Ovary (tissue), 9 donors: ENCODE measurements around the gene PMM2. TPM values are rescaled to one million over a fixed set of nuclear protein-coding genes. Genes with fewer than 3 reads are reported as not detected.
A peak's percentile ranks its signal among the peaks of the same experiment; 100 is the strongest.

Experiments used
- DNase-seq, 5 donors: peaks; one replicate each; pipeline ENCODE4 v3.0.0-alpha.2; 2019 to 2020
- H3K27ac ChIP-seq, 2 donors: fragments of 200-600 bp; one replicate each; pipeline versions ENCODE4 v1.5.1 to v1.8.0; 2019 to 2022
- H3K27me3 ChIP-seq: fragments of 200-600 bp; one replicate; pipeline ENCODE4 v1.8.0; 2022
- H3K36me3 ChIP-seq: fragments of 200-600 bp; sonication (generic); one replicate; pipeline ENCODE4 v1.5.1; 2019
- H3K4me1 ChIP-seq: one replicate; pipeline ENCODE4 v1.8.1; 2013; ENCODE audit warnings: mild to moderate bottlenecking, moderate library complexity; ENCODE audit not compliant: insufficient read depth
- H3K4me3 ChIP-seq: fragments of 200-600 bp; sonication (generic); one replicate; pipeline ENCODE4 v1.5.1; 2017
- H3K9me3 ChIP-seq, 2 donors: fragments of 200-600 bp in 1 of 2; sonication (generic) in 1 of 2; one replicate each; pipeline versions ENCODE4 v1.5.1 to v1.8.1; 2013 to 2019; ENCODE audit warnings: mild to moderate bottlenecking in 1 of 2, moderate library complexity in 1 of 2
- EP300 ChIP-seq: sonication (generic); formaldehyde crosslinking; IDR thresholded peaks from one replicate; pipeline ENCODE4 v1.6.1; 2017; ENCODE audit warnings: antibody characterized with exemption
- POLR2A ChIP-seq: fragments of 450-650 bp; IDR thresholded peaks from one replicate; pipeline ENCODE4 v1.6.1; 2017; ENCODE audit warnings: antibody characterized with exemption, mild to moderate bottlenecking, moderate library complexity
- WGBS, 3 donors: extraction: QIAGEN DNeasy Blood & Tissue Kit in 1 of 3; methylation state at CpG; one replicate each; pipeline versions ENCODE4 v1.1.5 to v1.1.7; 2013 to 2017; 5-methylcytosine and 5-hydroxymethylcytosine counted together
- intact Hi-C, 4 donors: fragments of 100-400 bp; cut with DNase I; formaldehyde crosslinking; loops; one replicate each; pipeline versions ENCODE4 v1.11.0 to v1.15.1; 2022 to 2023
- polyA plus RNA-seq, 2 donors: library from polyadenylated mRNA; stranded (reverse); fragments of 200-250 nt in 1 of 2; fragments of 350-450 nt in 1 of 2; fragmentation: Illumina TruSeq in 1 of 2; extraction: RNeasy Lipid Tissue Mini Kit (QIAGEN cat#74804) in 1 of 2; gene quantifications; one replicate each; pipeline ENCODE4 v1.2.3, GENCODE V29; 2013 to 2014
- total RNA-seq, 7 donors: library from RNA; depleted of rRNA in 2 of 7; stranded (reverse); fragments of >200 nt in 2 of 7; fragmentation: NEBNext Ultra II Directional in 3 of 7; extraction: Animal tissue kit (Norgen Biotek cat#: 25700) in 3 of 7; gene quantifications; one replicate each; pipeline versions ENCODE4 v1.1.0 to v1.2.4, GENCODE V29; 2016 to 2023
- TF ChIP-seq, protein P1 (sequence below), 3 donors: fragments of 450-650 bp in 2 of 3; fragments of 200-600 bp in 1 of 3; IDR thresholded peaks; one replicate each; pipeline versions ENCODE4 v1.5.1 to v1.8.0; 2016 to 2022; ENCODE audit warnings: antibody characterized with exemption in 3 of 3, mild to moderate bottlenecking in 1 of 3
- donor health status: DM: no; HTN: no; CAD: no; lungs with moderate emphysema.
- donor health status: DM: no; HTN: no; CAD: no.
- donor health status: Bipolar disorder and iron deficiency.
- donor health status: DM: yes; HTN: yes; CAD: no.
- donor health status: DM: no; HTN: no; CAD: no.
- donor health status: DM: yes; HTN: yes; CAD: no.

PMM2 gene
- total and polyA plus RNA-seq, 9 donors = 9.6 to 38.6 (median 23.1) TPM

DNA sequence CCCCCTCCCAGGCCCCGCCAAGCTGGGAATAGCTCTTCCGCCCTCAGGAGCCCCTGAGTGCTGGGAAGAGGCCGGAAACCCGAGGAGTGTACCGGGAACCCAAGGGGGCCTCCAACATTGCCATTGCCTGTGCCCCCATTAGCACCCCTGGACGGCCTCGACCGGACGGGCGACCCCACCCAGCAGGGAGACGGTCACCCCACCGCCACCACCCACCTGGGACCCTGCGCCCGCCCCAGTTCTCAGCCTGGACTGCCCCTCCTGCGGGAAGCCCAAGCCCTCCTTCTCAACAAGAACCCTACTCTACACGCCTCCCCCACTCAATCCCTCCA, 69.2 kb downstream of the PMM2 start:
- WGBS, 3 donors = 1 to 6% (median 5%) methylated on average over 16 of the region's 16 CpGs
- intact Hi-C loops = loop anchor here in 1 of 4 donors (5.0 kb wide), 1 partner anchor 240 kb away; no protein-coding TSS in a partner anchor

DNA sequence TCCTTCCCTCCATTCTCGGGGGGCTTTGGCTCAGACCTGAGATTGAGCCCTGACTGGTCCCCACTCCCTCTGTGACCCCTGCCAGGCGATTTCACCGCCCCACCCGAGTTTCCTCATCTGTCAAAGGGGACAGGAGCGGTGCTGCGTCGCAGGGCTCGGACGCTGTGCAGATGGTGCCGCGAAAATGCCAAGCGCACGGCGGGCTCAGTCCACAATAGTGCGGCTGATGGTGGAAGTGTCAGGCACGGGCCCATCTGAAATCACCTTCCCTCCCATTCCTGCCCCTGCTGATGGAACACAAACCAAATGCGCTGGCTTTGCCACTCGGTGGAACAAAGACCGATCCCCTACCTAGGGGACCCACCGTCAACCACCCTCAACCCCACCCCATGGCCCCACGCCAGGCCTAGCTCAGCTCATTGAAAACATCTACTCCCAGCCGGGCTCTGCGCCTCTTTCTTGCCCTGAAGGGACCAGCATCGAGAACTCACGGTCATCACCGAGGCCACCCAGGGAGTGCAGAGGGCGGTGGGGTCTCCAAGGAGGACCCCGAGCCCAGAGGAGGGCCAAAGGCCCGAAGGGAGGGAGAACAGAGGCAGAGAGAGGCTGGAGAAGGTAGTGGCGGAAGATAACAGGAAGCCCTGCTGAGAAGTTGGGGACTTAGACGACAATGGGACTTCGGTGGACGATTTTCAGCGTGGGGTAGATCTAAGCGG, 69.7 kb downstream of the PMM2 start:
- H3K9me3 ChIP-seq = no peaks in the 10 kb centered on the region
- H3K36me3 ChIP-seq = no peaks in the 10 kb centered on the region
- peak; percentile 72 to 81 (median 78) for DNase-seq
- intact Hi-C loops = loop anchor here in 1 of 4 donors (5.0 kb wide), 1 partner anchor 240 kb away; no protein-coding TSS in a partner anchor
- H3K27ac ChIP-seq = peak overlapping the region; percentile 77 to 88
- TF ChIP-seq EP300 (no peak), POLR2A (no peak)
- TF ChIP-seq, protein P1, sequence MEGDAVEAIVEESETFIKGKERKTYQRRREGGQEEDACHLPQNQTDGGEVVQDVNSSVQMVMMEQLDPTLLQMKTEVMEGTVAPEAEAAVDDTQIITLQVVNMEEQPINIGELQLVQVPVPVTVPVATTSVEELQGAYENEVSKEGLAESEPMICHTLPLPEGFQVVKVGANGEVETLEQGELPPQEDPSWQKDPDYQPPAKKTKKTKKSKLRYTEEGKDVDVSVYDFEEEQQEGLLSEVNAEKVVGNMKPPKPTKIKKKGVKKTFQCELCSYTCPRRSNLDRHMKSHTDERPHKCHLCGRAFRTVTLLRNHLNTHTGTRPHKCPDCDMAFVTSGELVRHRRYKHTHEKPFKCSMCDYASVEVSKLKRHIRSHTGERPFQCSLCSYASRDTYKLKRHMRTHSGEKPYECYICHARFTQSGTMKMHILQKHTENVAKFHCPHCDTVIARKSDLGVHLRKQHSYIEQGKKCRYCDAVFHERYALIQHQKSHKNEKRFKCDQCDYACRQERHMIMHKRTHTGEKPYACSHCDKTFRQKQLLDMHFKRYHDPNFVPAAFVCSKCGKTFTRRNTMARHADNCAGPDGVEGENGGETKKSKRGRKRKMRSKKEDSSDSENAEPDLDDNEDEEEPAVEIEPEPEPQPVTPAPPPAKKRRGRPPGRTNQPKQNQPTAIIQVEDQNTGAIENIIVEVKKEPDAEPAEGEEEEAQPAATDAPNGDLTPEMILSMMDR (IDR thresholded peaks at IDR 0.05) = no peak
- peaks cover 21% of the 10 kb centered on the region for H3K4me1 ChIP-seq
- 1 to 2% (median 2%) methylated on average over 35 of the region's 35 CpGs for WGBS, 3 donors
- no peaks in the 10 kb centered on the region for H3K27me3 ChIP-seq
- peak overlapping the region; percentile 81 for H3K4me3 ChIP-seq

More for the DNA sequence above, 69.2 kb downstream of the PMM2 start:
- peak overlapping the region; percentile 81 for H3K4me3 ChIP-seq
- peaks cover 23% of the 10 kb centered on the region for H3K4me1 ChIP-seq
- no peaks in the 10 kb centered on the region for H3K9me3 ChIP-seq
- H3K27ac ChIP-seq = peak overlapping the region; percentile 77 to 88
- H3K36me3 ChIP-seq = no peaks in the 10 kb centered on the region
- DNase-seq = peak in 3 of 5 donors; percentile 35 to 59 (median 55)
- TF ChIP-seq, protein P1 (IDR thresholded peaks at IDR 0.05) = no peak
- H3K27me3 ChIP-seq = no peaks in the 10 kb centered on the region

DNA sequence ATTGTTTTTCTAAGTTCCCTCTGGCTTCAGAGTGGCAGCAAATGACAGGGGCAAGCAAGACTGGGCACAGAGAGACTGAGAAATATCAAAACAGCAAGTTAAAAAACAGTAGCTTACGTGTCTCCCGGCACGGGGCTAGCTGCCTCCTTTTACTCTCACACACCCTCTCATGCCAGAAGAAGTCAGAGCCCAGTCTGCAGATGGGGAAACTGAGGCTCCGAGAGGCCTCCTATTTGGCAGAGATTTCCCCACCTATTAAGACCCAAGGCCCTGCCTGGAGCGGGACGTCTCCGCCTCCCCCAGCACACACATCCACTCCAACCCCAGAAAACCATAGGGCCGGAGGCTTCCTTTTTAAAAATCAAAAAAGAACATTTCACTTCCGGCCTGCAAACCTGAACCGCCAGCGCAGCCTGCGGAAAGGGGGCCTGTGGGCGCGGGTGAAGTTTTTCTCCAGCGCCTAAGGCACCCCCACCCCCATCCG, 70.3 kb downstream of the PMM2 start:
- H3K4me1 ChIP-seq = peaks cover 21% of the 10 kb centered on the region
- H3K4me3 ChIP-seq = peak overlapping the region; percentile 81
- no peaks in the 10 kb centered on the region for H3K27me3 ChIP-seq
- TF ChIP-seq EP300 (no peak), POLR2A (no peak)
- TF ChIP-seq, protein P1 (IDR thresholded peaks at IDR 0.05) = no peak
- peak in 1 of 5 donors; percentile 49 for DNase-seq
- 0 to 1% (median 0%) methylated on average over 16 of the region's 16 CpGs for WGBS, 3 donors
- peak overlapping the region; percentile 77 to 88 for H3K27ac ChIP-seq
- no peaks in the 10 kb centered on the region for H3K9me3 ChIP-seq
- no peaks in the 10 kb centered on the region for H3K36me3 ChIP-seq
- intact Hi-C loops = loop anchor here in 1 of 4 donors (5.0 kb wide), 1 partner anchor 239 kb away; no protein-coding TSS in a partner anchor

DNA sequence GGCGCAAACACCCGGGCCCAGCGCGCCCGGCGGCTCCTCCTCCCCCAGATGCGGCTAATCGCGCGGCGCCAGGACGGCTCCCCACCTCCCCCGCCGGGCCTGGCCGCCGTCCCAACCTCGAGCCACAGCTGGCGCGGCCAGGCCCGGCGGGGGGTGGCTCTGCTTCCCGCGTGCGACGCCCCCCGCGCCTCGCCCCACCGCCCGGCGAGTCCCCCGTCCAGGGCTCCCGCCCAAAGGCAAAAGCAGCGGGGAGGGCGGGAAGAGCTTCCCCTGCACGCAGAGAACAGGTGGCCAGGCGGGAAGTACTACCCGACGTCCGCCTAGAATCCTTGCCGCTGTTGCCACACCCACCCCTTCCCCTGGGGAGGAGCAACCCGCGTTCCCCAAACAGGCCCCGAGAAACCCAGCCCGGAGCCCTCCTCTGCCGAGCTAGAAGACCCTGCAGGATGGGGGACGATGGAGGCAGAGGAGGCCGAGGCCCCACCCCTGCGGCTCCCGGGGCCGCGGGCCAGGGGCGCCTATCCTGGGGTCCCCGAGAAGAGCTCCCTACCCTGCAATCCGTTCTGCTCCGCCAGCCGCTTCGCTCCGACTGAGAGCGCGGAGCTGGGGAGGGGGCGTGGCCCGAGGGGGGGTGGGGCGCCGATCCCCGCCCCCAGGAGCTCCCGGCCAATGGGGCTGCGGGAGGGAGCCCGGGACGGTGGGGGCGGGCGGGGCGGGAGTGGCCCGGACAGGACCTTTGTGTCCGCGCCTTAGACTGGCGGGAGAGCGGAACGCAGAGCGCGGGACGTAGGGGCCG, 71.0 kb downstream of the PMM2 start, which contains the start of gene CARHSP1:
Gene CARHSP1 (minus strand): TSS at position 591 of the 796 bp plus-strand sequence. CDS start 9,678 bp downstream, outside the sequence.
- peak within 1 kb of the TSS; percentile 81 for H3K4me3 ChIP-seq
- TF ChIP-seq POLR2A = peak; percentile 51
- TF ChIP-seq, protein P1 (IDR thresholded peaks at IDR 0.05) = no peak
- 1% methylated on average over 40 to 83 of the region's 83 CpGs for WGBS, 3 donors
- H3K36me3 ChIP-seq = no peaks in the 10 kb centered on the region
- H3K9me3 ChIP-seq = no peaks in the 10 kb centered on the region
- DNase-seq = peak; percentile 85 to 93 (median 91)
- no peaks in the 10 kb centered on the region for H3K27me3 ChIP-seq
- intact Hi-C loops = loop anchor here in 1 of 4 donors (5.0 kb wide), 1 partner anchor 239 kb away; no protein-coding TSS in a partner anchor
- peaks cover 18% of the 10 kb centered on the region for H3K4me1 ChIP-seq
- peak within 1 kb of the TSS; percentile 77 to 88 for H3K27ac ChIP-seq
